EL (cell line): ENCODE results near the gene PEDS1.
A peak's percentile ranks its signal among the peaks of the same experiment; 100 is the strongest.
"Not testable (repeated sequence)": the region's sequence is repeated elsewhere in the genome, so short reads cannot be mapped to it uniquely, and the experiment has no call there.

Source experiments
- DNase-seq: peaks from one replicate; pipeline ENCODE4 v3.0.0-alpha.2; 2016

The PEDS1 gene

GRCh38 chr20:50111120-50111828 lies 42.2 kb downstream of the PEDS1 start:
- DNase-seq, result peak; percentile 83

- DNase-seq, result peak; percentile 76
Observed at GRCh38 chr20:50110141-50111047, 43.1 kb downstream of the PEDS1 start.

DNA sequence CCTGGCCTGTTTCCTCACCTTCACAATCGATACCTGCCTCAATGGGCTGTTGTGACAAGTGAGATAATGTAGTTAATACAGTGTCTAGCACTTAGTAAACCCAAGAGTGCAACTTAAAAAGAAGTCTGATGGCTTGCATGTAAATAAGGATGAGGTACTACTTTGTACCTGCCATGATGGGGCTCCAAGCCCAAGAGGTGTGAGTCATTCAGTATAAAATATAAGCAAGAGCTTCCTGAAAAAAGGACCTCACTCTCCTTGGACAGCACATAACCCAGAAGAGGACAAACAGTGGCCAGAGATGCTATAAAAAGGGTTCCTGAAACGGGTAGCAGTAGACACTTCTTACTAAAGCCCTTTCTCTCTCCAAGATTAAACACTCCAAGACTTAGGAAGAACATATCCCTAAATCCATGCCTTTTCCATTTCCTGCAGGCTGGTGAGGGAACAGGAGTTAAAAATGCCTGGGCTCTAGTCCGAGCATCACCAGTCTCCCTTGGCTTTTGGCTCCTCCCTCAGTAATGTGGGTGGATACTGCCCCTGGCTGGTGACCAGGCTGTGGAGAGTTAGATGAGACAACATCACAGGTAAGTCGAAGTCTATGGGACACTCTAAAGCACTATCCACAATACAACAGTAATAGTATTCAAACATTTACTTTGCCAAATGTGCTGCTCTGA lies 44.8 kb downstream of the PEDS1 start:
- DNase-seq, result no peak

- no peak for DNase-seq
Observed at GRCh38 chr20:50107796-50108331, 45.7 kb downstream of the PEDS1 start.

GRCh38 chr20:50107086-50107660 lies 46.4 kb downstream of the PEDS1 start:
- peak; percentile 8 for DNase-seq

DNA sequence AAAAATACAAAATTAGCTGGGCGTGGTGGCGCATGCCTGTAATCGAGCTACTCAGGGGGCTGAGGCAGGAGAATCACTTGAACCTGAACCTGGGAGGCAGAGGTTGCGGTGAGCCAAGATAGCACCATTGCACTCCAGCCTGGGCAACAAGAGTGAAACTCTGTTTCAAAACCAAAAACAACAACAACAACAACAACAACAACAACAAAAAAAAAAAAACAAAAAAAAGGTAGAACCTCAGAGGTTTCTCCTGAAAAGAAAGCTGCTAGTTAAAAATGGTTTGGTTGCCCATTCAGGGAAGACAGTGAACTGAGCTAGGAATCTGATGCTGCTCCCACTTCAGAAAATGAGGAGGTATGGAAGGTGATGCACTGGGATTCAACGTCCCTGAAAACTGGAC lies 46.9 kb downstream of the PEDS1 start:
- DNase-seq, result not testable (repeated sequence)
